ENCODE results near the gene GATAD2A.
"Not testable (repeated sequence)": the region's sequence is repeated elsewhere in the genome, so short reads cannot be mapped to it uniquely, and the experiment has no call there.

GATAD2A gene

DNA sequence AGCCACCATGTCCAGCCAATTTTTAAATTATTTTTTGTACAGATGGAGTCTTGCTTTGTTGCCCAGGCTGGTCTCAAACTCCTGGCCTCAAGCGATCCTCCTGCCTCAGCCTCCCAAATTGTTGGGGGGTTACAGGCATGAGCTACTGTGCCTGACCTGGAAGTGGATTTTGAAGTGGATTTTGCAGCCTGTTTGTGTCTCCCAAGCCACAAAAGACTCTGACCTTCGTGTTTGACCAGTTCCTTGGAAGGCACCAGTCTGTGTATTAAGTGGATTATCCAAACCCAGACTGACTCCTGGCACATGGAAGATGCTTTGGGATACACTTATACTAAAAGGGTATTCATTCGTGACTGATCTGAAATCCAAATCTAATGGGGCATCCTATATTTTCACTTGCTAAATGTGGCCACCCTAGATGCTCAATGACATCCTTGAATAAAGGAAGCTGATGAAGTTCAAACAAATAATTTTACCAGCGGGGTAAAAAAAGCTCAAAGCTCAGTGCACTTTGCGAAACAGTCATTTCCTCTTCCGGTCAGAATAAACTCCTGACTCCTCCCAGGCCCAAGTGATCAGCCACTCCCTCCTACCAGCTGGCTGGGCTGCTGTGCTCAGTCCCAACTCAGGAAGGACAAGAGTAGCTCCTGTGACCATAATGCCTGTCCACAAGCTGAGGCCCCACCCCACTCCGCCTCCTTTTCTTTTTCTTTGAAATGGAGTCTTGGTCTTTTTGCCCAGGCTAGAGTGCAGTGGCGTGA is 32.6 kb upstream of the GATAD2A start:
- H3K36me3 ChIP-seq (ENCODE audit: control insufficient read depth, insufficient read depth, low read length) = no peaks in the 10 kb centered on the region
- peak overlapping the region; percentile 48 for H3K27ac ChIP-seq (ENCODE audit: insufficient read depth, low read length, poor library complexity, severe bottlenecking)
- DNase-seq = peak in 1 of 3 donors; percentile 23
- H3K27me3 ChIP-seq (replicated peaks; ENCODE audit: control insufficient read depth, insufficient read depth, low read length, poor library complexity, severe bottlenecking) = no peaks in the 10 kb centered on the region
- H3K4me3 ChIP-seq (ENCODE audit: insufficient read depth, low read depth, low read length, poor library complexity, severe bottlenecking) = no peak overlapping the region
- no peaks in the 10 kb centered on the region for H3K9me3 ChIP-seq (ENCODE audit: control insufficient read depth, low read length)
- H3K4me1 ChIP-seq (ENCODE audit: control insufficient read depth, insufficient read depth, low read length, poor library complexity, severe bottlenecking) = peaks cover 9% of the 10 kb centered on the region

DNA sequence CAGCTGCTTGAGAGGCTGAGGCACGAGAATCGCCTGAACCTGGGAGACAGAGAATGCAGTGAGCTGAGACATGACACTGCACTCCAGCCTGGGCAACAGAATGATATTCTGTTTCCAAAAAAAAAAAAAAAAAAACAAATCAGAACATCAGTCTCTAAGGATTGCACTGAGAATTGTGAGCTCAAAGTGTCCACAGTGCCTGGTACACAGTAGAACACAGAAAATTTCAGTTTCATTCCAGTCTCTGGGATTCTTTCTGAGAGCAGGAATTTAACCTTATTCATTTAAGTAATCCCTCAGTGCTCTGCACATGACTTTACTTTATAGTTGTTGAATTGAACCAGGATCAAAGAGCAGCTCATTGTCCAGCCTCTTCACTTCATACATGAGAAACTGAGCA is 25.9 kb upstream of the GATAD2A start:
- H3K36me3 ChIP-seq (ENCODE audit: control insufficient read depth, insufficient read depth, low read length) = no peaks in the 10 kb centered on the region
- H3K27ac ChIP-seq (ENCODE audit: insufficient read depth, low read length, poor library complexity, severe bottlenecking) = no peak overlapping the region
- no peak for DNase-seq
- no peaks in the 10 kb centered on the region for H3K27me3 ChIP-seq (replicated peaks; ENCODE audit: control insufficient read depth, insufficient read depth, low read length, poor library complexity, severe bottlenecking)
- H3K4me3 ChIP-seq (ENCODE audit: insufficient read depth, low read depth, low read length, poor library complexity, severe bottlenecking) = no peak overlapping the region
- no peaks in the 10 kb centered on the region for H3K4me1 ChIP-seq (ENCODE audit: control insufficient read depth, insufficient read depth, low read length, poor library complexity, severe bottlenecking)
- no peaks in the 10 kb centered on the region for H3K9me3 ChIP-seq (ENCODE audit: control insufficient read depth, low read length)

- not testable (repeated sequence) for H3K36me3 ChIP-seq (ENCODE audit: control insufficient read depth, insufficient read depth, low read length); H3K9me3 ChIP-seq (ENCODE audit: control insufficient read depth, low read length); H3K4me3 ChIP-seq (ENCODE audit: insufficient read depth, low read depth, low read length, poor library complexity, severe bottlenecking); H3K27ac ChIP-seq (ENCODE audit: insufficient read depth, low read length, poor library complexity, severe bottlenecking); H3K4me1 ChIP-seq (ENCODE audit: control insufficient read depth, insufficient read depth, low read length, poor library complexity, severe bottlenecking); DNase-seq; H3K27me3 ChIP-seq (replicated peaks; ENCODE audit: control insufficient read depth, insufficient read depth, low read length, poor library complexity, severe bottlenecking)
Measured at GRCh38 chr19:19380316-19380715, 25.2 kb upstream of the GATAD2A start.

GRCh38 chr19:19381007-19381926 is 24.2 kb upstream of the GATAD2A start:
- DNase-seq = no peak
- Histone ChIP-seq H3K9me3 (ENCODE audit: control insufficient read depth, low read length) (no peaks in the 10 kb centered on the region), H3K27ac (ENCODE audit: insufficient read depth, low read length, poor library complexity, severe bottlenecking) (no peak overlapping the region), H3K4me3 (ENCODE audit: insufficient read depth, low read depth, low read length, poor library complexity, severe bottlenecking) (no peak overlapping the region), H3K4me1 (ENCODE audit: control insufficient read depth, insufficient read depth, low read length, poor library complexity, severe bottlenecking) (no peaks in the 10 kb centered on the region), H3K36me3 (ENCODE audit: control insufficient read depth, insufficient read depth, low read length) (no peaks in the 10 kb centered on the region), H3K27me3 (replicated peaks; ENCODE audit: control insufficient read depth, insufficient read depth, low read length, poor library complexity, severe bottlenecking) (no peaks in the 10 kb centered on the region)

DNA sequence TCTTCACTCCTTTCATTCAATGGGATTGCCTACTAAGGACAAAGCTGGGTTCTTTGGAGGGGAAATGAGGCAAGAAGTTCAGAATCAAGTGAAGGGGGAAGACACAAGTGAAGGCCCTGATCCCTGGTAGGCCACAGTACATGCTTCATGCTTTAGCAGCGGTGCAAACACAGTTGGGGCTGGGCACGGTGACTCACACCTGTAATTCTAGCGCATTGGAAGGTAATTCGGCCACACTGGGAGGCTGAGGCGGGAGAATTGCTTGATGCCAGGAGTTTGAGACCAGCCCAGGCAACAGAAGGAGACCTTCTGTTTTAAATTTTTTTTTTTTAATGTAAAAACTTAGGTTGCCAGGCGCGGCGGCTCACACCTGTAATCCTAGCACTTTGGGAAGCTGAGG is 23.4 kb upstream of the GATAD2A start:
- DNase-seq = no peak
- no peaks in the 10 kb centered on the region for H3K9me3 ChIP-seq (ENCODE audit: control insufficient read depth, low read length)
- no peaks in the 10 kb centered on the region for H3K27me3 ChIP-seq (replicated peaks; ENCODE audit: control insufficient read depth, insufficient read depth, low read length, poor library complexity, severe bottlenecking)
- no peaks in the 10 kb centered on the region for H3K36me3 ChIP-seq (ENCODE audit: control insufficient read depth, insufficient read depth, low read length)
- no peak overlapping the region for H3K4me3 ChIP-seq (ENCODE audit: insufficient read depth, low read depth, low read length, poor library complexity, severe bottlenecking)
- peaks cover 7% of the 10 kb centered on the region for H3K4me1 ChIP-seq (ENCODE audit: control insufficient read depth, insufficient read depth, low read length, poor library complexity, severe bottlenecking)
- H3K27ac ChIP-seq (ENCODE audit: insufficient read depth, low read length, poor library complexity, severe bottlenecking) = no peak overlapping the region

DNA sequence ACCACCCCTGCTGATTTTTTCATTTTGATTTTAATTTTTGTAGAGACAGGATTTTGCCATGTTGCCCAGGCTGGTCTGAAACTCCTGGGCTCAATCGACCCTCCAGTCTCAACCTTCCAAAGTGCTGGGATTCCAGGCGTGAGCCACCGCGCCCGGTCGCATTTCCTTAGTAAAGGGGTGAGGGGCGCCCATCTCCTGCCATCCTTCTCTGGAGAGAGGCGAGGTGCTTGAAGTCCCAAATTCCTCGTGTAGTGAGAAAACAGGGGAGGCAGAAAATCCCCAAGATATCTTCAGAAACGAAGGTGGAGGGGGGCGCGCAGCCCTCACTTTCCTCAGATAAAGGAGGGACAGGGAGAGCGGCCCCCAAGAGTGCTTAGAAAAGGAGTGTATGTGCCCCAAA is 21.0 kb upstream of the GATAD2A start:
- Histone ChIP-seq H3K9me3 (ENCODE audit: control insufficient read depth, low read length) (no peaks in the 10 kb centered on the region), H3K36me3 (ENCODE audit: control insufficient read depth, insufficient read depth, low read length) (no peaks in the 10 kb centered on the region), H3K4me3 (ENCODE audit: insufficient read depth, low read depth, low read length, poor library complexity, severe bottlenecking) (peak overlapping the region; percentile 87), H3K27me3 (replicated peaks; ENCODE audit: control insufficient read depth, insufficient read depth, low read length, poor library complexity, severe bottlenecking) (no peaks in the 10 kb centered on the region), H3K27ac (ENCODE audit: insufficient read depth, low read length, poor library complexity, severe bottlenecking) (peak overlapping the region; percentile 81), H3K4me1 (ENCODE audit: control insufficient read depth, insufficient read depth, low read length, poor library complexity, severe bottlenecking) (peaks cover 29% of the 10 kb centered on the region)
- no peak for DNase-seq

DNA sequence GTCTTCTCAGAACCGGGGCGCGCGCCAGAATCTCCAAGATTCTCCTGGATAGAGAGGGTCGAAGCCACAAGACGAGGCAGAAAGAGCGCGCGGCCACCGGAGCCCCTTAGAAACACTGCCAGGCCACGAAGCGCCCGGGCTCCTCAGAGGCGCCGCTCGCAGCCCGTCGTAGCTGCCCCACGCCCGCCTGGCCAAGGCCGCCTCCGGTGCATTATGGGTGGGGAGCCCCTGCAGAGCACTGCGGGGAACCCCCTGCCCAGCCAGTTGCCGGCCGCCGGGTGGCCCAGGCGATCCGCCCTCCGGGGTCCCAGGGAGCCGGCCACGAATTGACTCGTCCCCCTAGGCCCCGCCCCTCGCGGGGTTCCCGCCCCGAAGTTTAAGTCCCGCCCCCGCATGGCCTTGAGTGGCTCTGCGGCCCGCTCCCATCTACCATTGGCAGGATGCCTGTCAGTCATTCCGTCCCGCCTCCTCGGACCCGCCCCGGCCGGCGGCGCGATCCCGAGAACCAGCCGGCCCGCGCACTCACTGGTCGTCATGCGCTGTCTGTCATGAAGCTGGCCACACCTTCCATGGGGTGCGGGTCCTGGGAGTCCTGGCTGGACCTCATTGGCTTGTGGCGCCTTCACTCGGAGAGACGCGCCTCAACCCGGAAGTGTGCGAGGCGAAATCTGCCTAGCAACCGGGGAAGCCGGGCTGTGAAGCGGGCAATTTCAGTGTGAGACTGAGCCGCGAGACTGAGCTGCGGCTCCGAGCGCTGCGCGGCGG is 20.2 kb upstream of the GATAD2A start:
- Histone ChIP-seq H3K4me1 (ENCODE audit: control insufficient read depth, insufficient read depth, low read length, poor library complexity, severe bottlenecking) (peaks cover 31% of the 10 kb centered on the region), H3K36me3 (ENCODE audit: control insufficient read depth, insufficient read depth, low read length) (no peaks in the 10 kb centered on the region), H3K27me3 (replicated peaks; ENCODE audit: control insufficient read depth, insufficient read depth, low read length, poor library complexity, severe bottlenecking) (no peaks in the 10 kb centered on the region), H3K9me3 (ENCODE audit: control insufficient read depth, low read length) (no peaks in the 10 kb centered on the region), H3K4me3 (ENCODE audit: insufficient read depth, low read depth, low read length, poor library complexity, severe bottlenecking) (peak overlapping the region; percentile 87), H3K27ac (ENCODE audit: insufficient read depth, low read length, poor library complexity, severe bottlenecking) (peak overlapping the region; percentile 81)
- DNase-seq = peak; percentile 99

GRCh38 chr19:19385896-19386869 is 19.3 kb upstream of the GATAD2A start:
- Histone ChIP-seq H3K4me1 (ENCODE audit: control insufficient read depth, insufficient read depth, low read length, poor library complexity, severe bottlenecking) (peaks cover 39% of the 10 kb centered on the region), H3K9me3 (ENCODE audit: control insufficient read depth, low read length) (no peaks in the 10 kb centered on the region), H3K27me3 (replicated peaks; ENCODE audit: control insufficient read depth, insufficient read depth, low read length, poor library complexity, severe bottlenecking) (no peaks in the 10 kb centered on the region), H3K36me3 (ENCODE audit: control insufficient read depth, insufficient read depth, low read length) (peaks cover 3% of the 10 kb centered on the region), H3K27ac (ENCODE audit: insufficient read depth, low read length, poor library complexity, severe bottlenecking) (peak overlapping the region; percentile 81), H3K4me3 (ENCODE audit: insufficient read depth, low read depth, low read length, poor library complexity, severe bottlenecking) (peak overlapping the region; percentile 87)
- peak in 2 of 3 donors; percentile 32 to 53 for DNase-seq

- Histone ChIP-seq H3K4me3 (ENCODE audit: insufficient read depth, low read depth, low read length, poor library complexity, severe bottlenecking) (peak overlapping the region; percentile 87), H3K9me3 (ENCODE audit: control insufficient read depth, low read length) (no peaks in the 10 kb centered on the region), H3K27ac (ENCODE audit: insufficient read depth, low read length, poor library complexity, severe bottlenecking) (peak overlapping the region; percentile 81), H3K36me3 (ENCODE audit: control insufficient read depth, insufficient read depth, low read length) (peaks cover 3% of the 10 kb centered on the region), H3K4me1 (ENCODE audit: control insufficient read depth, insufficient read depth, low read length, poor library complexity, severe bottlenecking) (peaks cover 40% of the 10 kb centered on the region), H3K27me3 (replicated peaks; ENCODE audit: control insufficient read depth, insufficient read depth, low read length, poor library complexity, severe bottlenecking) (no peaks in the 10 kb centered on the region)
- no peak for DNase-seq
Measured at GRCh38 chr19:19387108-19387507, 18.4 kb upstream of the GATAD2A start.
